Measurements from ENCODE around the gene CCDC57. TPM values are rescaled to one million over a fixed set of nuclear protein-coding genes. Genes with fewer than 3 reads are reported as not detected.

Gene CCDC57
- total and polyA plus RNA-seq, 9 of the 15 experiments (the other 6 are each of a cell fraction or from before 2014, with no cell fraction given) = 0.83 to 36.2 (median 13.6) TPM

GRCh38 chr17:82244413-82245133, 31.9 kb upstream of the CCDC57 start (continued):
- TF ChIP-seq ZNF436 (CRISPR knock-in tag; IDR thresholded peaks at IDR 0.05) = no peak
- TF ChIP-seq KDM4B (IDR thresholded peaks at IDR 0.05; ENCODE audit: borderline replicate concordance in 2 of 2, low read depth in 1 of 2) = no peak
- TF ChIP-seq DMBX1 (CRISPR knock-in tag; IDR thresholded peaks at IDR 0.05; ENCODE audit: borderline replicate concordance) = no peak
- TF ChIP-seq TFAM (CRISPR knock-in tag; conservative IDR thresholded peaks at IDR 0.05) = no peak
- TF ChIP-seq, protein P1, sequence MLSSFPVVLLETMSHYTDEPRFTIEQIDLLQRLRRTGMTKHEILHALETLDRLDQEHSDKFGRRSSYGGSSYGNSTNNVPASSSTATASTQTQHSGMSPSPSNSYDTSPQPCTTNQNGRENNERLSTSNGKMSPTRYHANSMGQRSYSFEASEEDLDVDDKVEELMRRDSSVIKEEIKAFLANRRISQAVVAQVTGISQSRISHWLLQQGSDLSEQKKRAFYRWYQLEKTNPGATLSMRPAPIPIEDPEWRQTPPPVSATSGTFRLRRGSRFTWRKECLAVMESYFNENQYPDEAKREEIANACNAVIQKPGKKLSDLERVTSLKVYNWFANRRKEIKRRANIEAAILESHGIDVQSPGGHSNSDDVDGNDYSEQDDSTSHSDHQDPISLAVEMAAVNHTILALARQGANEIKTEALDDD (IDR thresholded peaks at IDR 0.05) = peak; percentile 52; the same call in 1 of the 2 replicates
- no peak for TF ChIP-seq NFATC3 (IDR thresholded peaks at IDR 0.05)
- TF ChIP-seq MAFK (IDR thresholded peaks at IDR 0.05; ENCODE audit: low read length) = no peak
- no peak for TF ChIP-seq NCOA4 (IDR thresholded peaks at IDR 0.05; ENCODE audit: partially characterized antibody)
- TF ChIP-seq, protein P2, sequence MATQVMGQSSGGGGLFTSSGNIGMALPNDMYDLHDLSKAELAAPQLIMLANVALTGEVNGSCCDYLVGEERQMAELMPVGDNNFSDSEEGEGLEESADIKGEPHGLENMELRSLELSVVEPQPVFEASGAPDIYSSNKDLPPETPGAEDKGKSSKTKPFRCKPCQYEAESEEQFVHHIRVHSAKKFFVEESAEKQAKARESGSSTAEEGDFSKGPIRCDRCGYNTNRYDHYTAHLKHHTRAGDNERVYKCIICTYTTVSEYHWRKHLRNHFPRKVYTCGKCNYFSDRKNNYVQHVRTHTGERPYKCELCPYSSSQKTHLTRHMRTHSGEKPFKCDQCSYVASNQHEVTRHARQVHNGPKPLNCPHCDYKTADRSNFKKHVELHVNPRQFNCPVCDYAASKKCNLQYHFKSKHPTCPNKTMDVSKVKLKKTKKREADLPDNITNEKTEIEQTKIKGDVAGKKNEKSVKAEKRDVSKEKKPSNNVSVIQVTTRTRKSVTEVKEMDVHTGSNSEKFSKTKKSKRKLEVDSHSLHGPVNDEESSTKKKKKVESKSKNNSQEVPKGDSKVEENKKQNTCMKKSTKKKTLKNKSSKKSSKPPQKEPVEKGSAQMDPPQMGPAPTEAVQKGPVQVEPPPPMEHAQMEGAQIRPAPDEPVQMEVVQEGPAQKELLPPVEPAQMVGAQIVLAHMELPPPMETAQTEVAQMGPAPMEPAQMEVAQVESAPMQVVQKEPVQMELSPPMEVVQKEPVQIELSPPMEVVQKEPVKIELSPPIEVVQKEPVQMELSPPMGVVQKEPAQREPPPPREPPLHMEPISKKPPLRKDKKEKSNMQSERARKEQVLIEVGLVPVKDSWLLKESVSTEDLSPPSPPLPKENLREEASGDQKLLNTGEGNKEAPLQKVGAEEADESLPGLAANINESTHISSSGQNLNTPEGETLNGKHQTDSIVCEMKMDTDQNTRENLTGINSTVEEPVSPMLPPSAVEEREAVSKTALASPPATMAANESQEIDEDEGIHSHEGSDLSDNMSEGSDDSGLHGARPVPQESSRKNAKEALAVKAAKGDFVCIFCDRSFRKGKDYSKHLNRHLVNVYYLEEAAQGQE (IDR thresholded peaks at IDR 0.05; ENCODE audit: borderline replicate concordance) = peak; percentile 61; the same call in 1 of the 2 replicates
- TF ChIP-seq, protein P2 (CRISPR knock-in tag; IDR thresholded peaks at IDR 0.05; ENCODE audit: low read depth) = no peak
- no peak for TF ChIP-seq KLF10 (CRISPR knock-in tag; IDR thresholded peaks at IDR 0.05)
- no peak for TF ChIP-seq MECOM (CRISPR knock-in tag; IDR thresholded peaks at IDR 0.05)
- TF ChIP-seq ZNF277 (CRISPR knock-in tag; IDR thresholded peaks at IDR 0.05; ENCODE audit: borderline replicate concordance) = no peak
- TF ChIP-seq ZNF253 (CRISPR knock-in tag; conservative IDR thresholded peaks at IDR 0.05) = no peak
- no peak for TF ChIP-seq HDAC8 (tag; IDR thresholded peaks at IDR 0.05)
- no peak for TF ChIP-seq SREBF1 (IDR thresholded peaks at IDR 0.05; ENCODE audit: borderline replicate concordance, low read depth, low read length)
- TF ChIP-seq ZNF444 (CRISPR knock-in tag; IDR thresholded peaks at IDR 0.05) = no peak
- no peak for TF ChIP-seq IRF9 (tag; IDR thresholded peaks at IDR 0.05)
